Liver (tissue), 9 donors: ENCODE data around the gene CLDN14. TPM values are rescaled to one million over a fixed set of nuclear protein-coding genes. Genes with fewer than 3 reads are reported as not detected.
A peak's percentile ranks its signal among the peaks of the same experiment; 100 is the strongest.

ENCODE experiments used
- DNase-seq: peaks from one replicate; pipeline ENCODE4 v3.0.0-alpha.2; 2017; ENCODE audit warnings: low spot score
- H3K27ac ChIP-seq, 2 donors: one replicate each; pipeline ENCODE4 v1.7.0; 2013; ENCODE audit warnings: inconsistent platforms in 2 of 2, low read length in 2 of 2, control low read depth in 1 of 2, low read depth in 1 of 2, mild to moderate bottlenecking in 1 of 2
- H3K27me3 ChIP-seq, 4 donors: one replicate each; pipeline versions ENCODE4 v1.6.1 to v1.7.0; 2013; ENCODE audit warnings: low read length in 3 of 4, inconsistent platforms in 1 of 4, mild to moderate bottlenecking in 1 of 4, moderate library complexity in 1 of 4; ENCODE audit not compliant: control insufficient read depth in 4 of 4, insufficient read depth in 4 of 4
- H3K36me3 ChIP-seq, 4 donors: one replicate each; pipeline versions ENCODE4 v1.6.1 to v1.7.0; 2013; ENCODE audit warnings: low read length in 3 of 4, mild to moderate bottlenecking in 3 of 4, low read depth in 1 of 4, moderate library complexity in 1 of 4; ENCODE audit not compliant: control insufficient read depth in 4 of 4, insufficient read depth in 3 of 4
- H3K4me1 ChIP-seq, 4 donors: one replicate each; pipeline versions ENCODE4 v1.6.1 to v1.7.0; 2013; ENCODE audit warnings: low read length in 3 of 4, mild to moderate bottlenecking in 3 of 4, moderate library complexity in 1 of 4; ENCODE audit not compliant: control insufficient read depth in 4 of 4, insufficient read depth in 4 of 4
- H3K4me3 ChIP-seq, 3 donors: one replicate each; pipeline versions ENCODE4 v1.6.1 to v1.7.0; 2013; ENCODE audit warnings: low read length in 3 of 3, control low read depth in 1 of 3, low read depth in 1 of 3, mild to moderate bottlenecking in 1 of 3
- H3K9ac ChIP-seq, 2 donors: one replicate each; pipeline ENCODE4 v1.7.0; 2013; ENCODE audit warnings: low read length in 2 of 2, mild to moderate bottlenecking in 2 of 2, moderate library complexity in 2 of 2, control low read depth in 1 of 2, low read depth in 1 of 2
- H3K9me3 ChIP-seq, 4 donors: one replicate each; pipeline versions ENCODE4 v1.6.1 to v1.7.0; 2013; ENCODE audit warnings: low read length in 3 of 4; ENCODE audit not compliant: control insufficient read depth in 4 of 4
- ATF3 ChIP-seq: IDR thresholded peaks from 2 replicates; pipeline ENCODE4 v1.6.1; 2016; ENCODE audit warnings: antibody characterized with exemption
- CTCF ChIP-seq: fragments of 150-350 bp; IDR thresholded peaks from 2 replicates; pipeline ENCODE4 v1.5.1; 2017; ENCODE audit warnings: improper control_type of control experiment, low read depth, low read length; ENCODE audit not compliant: missing input control
- EGR1 ChIP-seq, 2 donors: IDR thresholded peaks; 2 replicates each; pipeline ENCODE4 v1.6.1; 2016 to 2018; ENCODE audit warnings: antibody characterized with exemption in 2 of 2, low read depth in 2 of 2
- FOXA1 ChIP-seq: IDR thresholded peaks from 2 replicates; pipeline ENCODE4 v1.6.1; 2016; ENCODE audit warnings: antibody characterized with exemption
- FOXA2 ChIP-seq: IDR thresholded peaks from 2 replicates; pipeline ENCODE4 v1.6.1; 2016; ENCODE audit warnings: antibody characterized with exemption
- HNF4A ChIP-seq, 2 donors: conservative IDR thresholded peaks; 2 replicates each; pipeline ENCODE4 v1.6.1; 2016; ENCODE audit warnings: antibody characterized with exemption in 2 of 2, mild to moderate bottlenecking in 2 of 2
- HNF4G ChIP-seq: IDR thresholded peaks from 2 replicates; pipeline ENCODE4 v1.6.1; 2016; ENCODE audit warnings: antibody characterized with exemption
- JUND ChIP-seq, 2 donors: IDR thresholded peaks; 2 replicates each; pipeline ENCODE4 v1.6.1; 2016; ENCODE audit warnings: antibody characterized with exemption in 2 of 2
- MAX ChIP-seq: IDR thresholded peaks from 2 replicates; pipeline ENCODE4 v1.6.1; 2016; ENCODE audit warnings: antibody characterized with exemption
- NR2F2 ChIP-seq: IDR thresholded peaks from 2 replicates; pipeline ENCODE4 v1.6.1; 2016; ENCODE audit warnings: antibody characterized with exemption
- RAD21 ChIP-seq, 2 donors: IDR thresholded peaks; 2 replicates each; pipeline ENCODE4 v1.6.1; 2016; ENCODE audit warnings: antibody characterized with exemption in 2 of 2, mild to moderate bottlenecking in 2 of 2
- REST ChIP-seq: IDR thresholded peaks from 2 replicates; pipeline ENCODE4 v1.6.1; 2016; ENCODE audit warnings: antibody characterized with exemption, mild to moderate bottlenecking
- RXRA ChIP-seq, 2 donors: IDR thresholded peaks; 2 replicates each; pipeline ENCODE4 v1.6.1; 2017 to 2018; ENCODE audit warnings: antibody characterized with exemption in 2 of 2, mild to moderate bottlenecking in 1 of 2
- SP1 ChIP-seq: IDR thresholded peaks from 2 replicates; pipeline ENCODE4 v1.6.1; 2018; ENCODE audit warnings: antibody characterized with exemption, mild to moderate bottlenecking
- TAF1 ChIP-seq: conservative IDR thresholded peaks from 2 replicates; pipeline ENCODE4 v1.6.1; 2016; ENCODE audit warnings: antibody characterized with exemption, mild to moderate bottlenecking
- YY1 ChIP-seq: IDR thresholded peaks from 2 replicates; pipeline ENCODE4 v1.6.1; 2016; ENCODE audit warnings: antibody characterized with exemption, mild to moderate bottlenecking
- ZBTB33 ChIP-seq: IDR thresholded peaks from 2 replicates; pipeline ENCODE4 v1.6.1; 2016; ENCODE audit warnings: antibody characterized with exemption
- WGBS: extraction: QIAGEN DNeasy Blood & Tissue Kit; methylation state at CpG from one replicate; pipeline ENCODE4 v1.1.7; 2013; 5-methylcytosine and 5-hydroxymethylcytosine counted together
- polyA plus RNA-seq, 2 donors: library from polyadenylated mRNA; stranded (reverse) in 1 of 2; unstranded in 1 of 2; fragments of 200-250 nt in 1 of 2; fragments of >200 nt in 1 of 2; fragmentation: Nextera tagmentation in 1 of 2; extraction: Ambion mirVana in 1 of 2; gene quantifications; one replicate each; pipeline versions ENCODE4 v1.2.1 to v1.2.3, GENCODE V29; 2013 to 2015
- total RNA-seq, 2 donors: library from RNA; depleted of rRNA; stranded (reverse); fragments of >200 nt; gene quantifications; one replicate each; pipeline ENCODE4 v1.2.3, GENCODE V29; 2014
- donor health status: healthy.
- donor health status: healthy.
- donor health status: healthy.
- donor health status: healthy.
- donor health status: healthy.

CLDN14 gene
- total and polyA plus RNA-seq, 4 donors, result 6.3 to 19.4 (median 13.4) TPM

GRCh38 chr21:36499578-36500471 lies 19.9 kb upstream of the CLDN14 start:
- H3K27ac ChIP-seq, result peak overlapping the region; percentile 81 to 90
- no peaks in the 10 kb centered on the region for H3K36me3 ChIP-seq
- peak overlapping the region in 1 of 3 donors; percentile 32 for H3K4me3 ChIP-seq
- TF ChIP-seq RXRA (IDR thresholded peaks at IDR 0.05) (peak; percentile 85 to 93), NR2F2 (peak; percentile 73), RAD21 (IDR thresholded peaks at IDR 0.05) (peak in 1 of 2 donors; percentile 41), HNF4G (peak; percentile 56), CTCF (no peak), EGR1 (IDR thresholded peaks at IDR 0.05; ENCODE audit: low read depth in 2 of 2) (no peak), TAF1 (no peak), REST (peak; percentile 62), FOXA1 (no peak), ZBTB33 (peak; percentile 29), JUND (IDR thresholded peaks at IDR 0.05) (peak in 1 of 2 donors; percentile 55), HNF4A (conservative IDR thresholded peaks at IDR 0.05) (peak; percentile 85 to 91), YY1 (peak; percentile 65), MAX (peak; percentile 62), ATF3 (peak; percentile 24), FOXA2 (peak; percentile 43), SP1 (peak; percentile 84)
- H3K27me3 ChIP-seq, result no peaks in the 10 kb centered on the region
- H3K4me1 ChIP-seq, result peaks cover 2 to 35% (median 25%) of the 10 kb centered on the region in 4 donors
- H3K9me3 ChIP-seq, result no peaks in the 10 kb centered on the region
- H3K9ac ChIP-seq, result peak overlapping the region; percentile 56 to 59
- 25% methylated on average over 25 of the region's 25 CpGs for WGBS
- no peak for DNase-seq
